Ecto neural progenitor cell (in vitro differentiated cells): Measurements from ENCODE around the gene HOXC9.

ENCODE experiments used
- DNase-seq: peaks from one replicate; pipeline ENCODE4 v3.0.0-alpha.2; 2018; ENCODE audit warnings: low spot score

HOXC9 gene

DNA sequence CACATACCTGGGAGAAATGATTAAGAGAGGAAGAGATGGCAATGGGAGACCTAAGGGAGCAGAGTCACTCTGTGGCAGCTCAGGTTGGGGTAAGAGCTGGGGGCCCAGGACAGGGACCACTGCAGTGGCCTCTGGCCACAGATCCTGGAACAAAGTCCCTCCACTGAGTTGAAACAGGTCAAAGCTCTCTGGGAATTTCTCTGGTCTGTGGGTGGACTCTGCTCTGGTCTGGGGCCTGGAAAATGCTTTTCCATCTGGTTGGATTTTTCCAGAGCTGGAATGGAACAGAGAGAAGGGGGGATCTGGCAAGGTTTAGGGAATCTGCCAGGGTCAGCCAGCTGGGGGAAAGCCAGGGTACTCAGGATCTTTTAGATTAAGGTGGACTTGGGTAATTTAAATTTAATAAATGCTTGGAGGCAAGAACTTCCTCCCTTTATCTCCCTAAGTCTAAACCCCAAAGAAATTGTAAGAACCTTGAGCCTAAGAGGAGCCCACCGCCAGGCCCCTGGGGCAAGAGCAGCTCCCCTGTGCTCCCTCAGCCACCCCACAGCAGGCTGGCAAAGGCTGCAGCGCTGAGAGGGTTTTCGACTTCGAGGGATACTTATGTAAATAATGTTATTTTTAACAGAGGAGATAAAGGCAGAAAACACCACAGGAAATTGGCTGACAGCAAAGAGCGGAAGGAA lies 11.3 kb upstream of the HOXC9 start:
- DNase-seq, result no peak

- DNase-seq, result no peak
Measured at GRCh38 chr12:53989227-53990113, 10.5 kb upstream of the HOXC9 start.

- DNase-seq, result no peak
Measured at GRCh38 chr12:53990311-53991076, 9.5 kb upstream of the HOXC9 start.

- DNase-seq, result no peak
Measured at GRCh38 chr12:53991077-53991460, 8.9 kb upstream of the HOXC9 start.

GRCh38 chr12:53992377-53992889 lies 7.5 kb upstream of the HOXC9 start:
- no peak for DNase-seq

- DNase-seq, result no peak
Measured at GRCh38 chr12:53993162-53994008, 6.6 kb upstream of the HOXC9 start.

- no peak for DNase-seq
Measured at GRCh38 chr12:53994009-53994263, 6.0 kb upstream of the HOXC9 start.

GRCh38 chr12:53994264-53995001 lies 5.5 kb upstream of the HOXC9 start:
- no peak for DNase-seq

DNA sequence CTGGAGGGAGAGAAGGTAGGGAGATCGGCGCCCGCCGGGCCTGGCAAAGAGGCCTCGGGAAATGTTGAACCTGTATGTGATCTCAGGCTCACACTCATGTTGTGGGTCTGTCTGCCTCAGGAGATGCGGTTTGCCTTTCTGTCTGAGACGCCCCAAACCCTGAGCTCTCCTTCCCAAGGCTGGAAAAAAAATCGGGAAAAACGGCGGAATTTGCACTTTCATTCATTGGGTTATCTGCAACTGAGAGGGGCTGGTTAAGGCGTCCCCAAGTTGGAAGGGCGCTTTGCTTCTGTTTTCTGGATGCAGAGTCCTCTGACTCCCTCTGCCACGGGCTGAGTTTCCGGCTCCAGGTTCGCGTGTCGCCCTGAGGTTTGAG lies 5.0 kb upstream of the HOXC9 start:
- DNase-seq, result no peak

DNA sequence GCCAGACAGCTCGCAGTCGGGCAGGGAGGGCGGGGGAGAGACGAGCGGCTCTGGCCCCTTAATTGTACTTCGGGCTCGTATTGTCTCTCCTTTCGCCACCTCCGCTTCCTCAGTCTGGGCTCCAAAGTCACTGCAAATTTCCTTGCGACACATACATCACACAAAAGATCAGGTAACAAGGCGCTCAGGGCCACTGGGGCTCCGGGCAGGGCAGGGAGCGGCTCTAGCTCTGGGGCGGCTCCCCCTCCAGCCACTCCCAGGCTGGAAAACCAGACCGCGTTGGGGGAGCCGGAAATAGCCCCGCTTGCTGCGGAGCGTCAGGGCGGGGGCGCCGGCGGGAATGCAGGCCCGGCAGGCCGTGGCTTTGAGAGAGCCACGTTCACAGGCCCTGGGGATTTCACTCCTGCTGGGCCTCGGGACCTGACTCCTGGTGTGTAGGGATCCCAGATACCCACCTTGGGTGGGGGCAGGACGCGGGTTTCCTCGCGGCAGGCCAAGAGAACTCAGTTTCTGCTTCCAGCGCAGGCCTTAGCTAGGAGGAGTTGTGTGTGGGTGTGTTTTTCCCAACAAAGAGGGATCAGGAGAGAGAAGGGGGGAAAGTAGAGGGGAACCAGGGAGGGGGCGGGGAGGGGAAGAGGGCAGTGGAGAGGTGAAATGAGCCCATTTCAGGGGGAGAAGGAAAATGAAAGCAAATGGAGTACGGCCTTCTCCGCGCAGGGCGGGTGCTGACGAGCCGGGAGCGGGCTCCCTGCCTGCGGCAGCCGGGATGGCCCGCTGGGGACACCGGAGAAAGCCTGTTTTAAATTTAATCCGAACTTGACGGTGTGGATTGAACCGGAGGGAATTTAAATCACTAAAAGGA lies 4.4 kb upstream of the HOXC9 start:
- DNase-seq, result no peak

DNA sequence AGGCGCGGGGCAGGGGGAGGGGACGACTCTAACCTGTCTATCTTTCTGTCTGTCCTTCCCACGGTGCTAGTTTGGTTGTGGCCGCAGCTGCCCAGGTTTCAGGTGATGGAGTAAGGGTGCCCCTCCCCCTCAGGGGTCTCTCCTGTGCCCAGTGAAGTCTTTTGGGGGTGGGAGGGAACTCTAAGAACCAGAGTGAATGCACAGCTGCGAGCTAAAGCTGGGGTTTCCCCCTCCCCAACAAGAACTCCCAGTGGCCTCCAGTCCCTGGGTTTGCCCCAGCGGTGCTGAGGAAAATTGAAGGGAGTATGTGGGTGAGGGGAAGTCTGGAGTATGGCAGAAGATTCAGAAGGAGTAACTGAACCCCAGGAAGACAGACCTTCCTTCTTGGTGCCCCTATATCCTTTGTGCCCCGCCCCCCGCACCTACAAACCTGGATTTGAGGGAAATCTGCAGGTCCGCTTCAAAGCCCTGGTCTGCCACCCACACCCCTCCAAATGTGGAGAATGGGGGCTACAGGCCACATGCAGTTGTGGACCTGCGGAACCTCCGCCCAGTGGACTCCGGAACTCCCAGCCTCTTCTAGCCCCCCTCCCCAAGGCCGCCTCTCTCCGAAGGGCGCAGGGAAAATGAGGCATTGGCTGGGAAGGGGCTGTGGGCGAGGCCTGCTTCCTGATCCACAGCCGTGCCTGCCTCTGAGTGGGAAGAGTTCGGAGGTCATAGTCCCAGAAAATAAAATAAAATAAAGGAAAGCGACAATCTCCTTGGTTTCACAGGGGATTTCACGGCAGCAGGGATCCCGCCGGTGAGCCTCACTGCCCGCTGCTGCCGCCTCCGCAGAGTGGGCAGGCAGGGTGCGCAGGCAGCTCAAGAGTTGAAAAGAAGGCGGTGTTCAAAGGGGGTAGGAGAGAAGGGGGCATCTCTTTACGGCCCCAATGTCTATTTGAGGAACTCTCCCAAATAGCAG lies 3.4 kb upstream of the HOXC9 start:
- DNase-seq, result no peak

- no peak for DNase-seq
Measured at GRCh38 chr12:53997204-53998109, 2.5 kb upstream of the HOXC9 start.

GRCh38 chr12:53998110-53998899 lies 1.7 kb upstream of the HOXC9 start:
- no peak for DNase-seq

- no peak for DNase-seq
Measured at GRCh38 chr12:53998900-53999236, 1.1 kb upstream of the HOXC9 start.

DNA sequence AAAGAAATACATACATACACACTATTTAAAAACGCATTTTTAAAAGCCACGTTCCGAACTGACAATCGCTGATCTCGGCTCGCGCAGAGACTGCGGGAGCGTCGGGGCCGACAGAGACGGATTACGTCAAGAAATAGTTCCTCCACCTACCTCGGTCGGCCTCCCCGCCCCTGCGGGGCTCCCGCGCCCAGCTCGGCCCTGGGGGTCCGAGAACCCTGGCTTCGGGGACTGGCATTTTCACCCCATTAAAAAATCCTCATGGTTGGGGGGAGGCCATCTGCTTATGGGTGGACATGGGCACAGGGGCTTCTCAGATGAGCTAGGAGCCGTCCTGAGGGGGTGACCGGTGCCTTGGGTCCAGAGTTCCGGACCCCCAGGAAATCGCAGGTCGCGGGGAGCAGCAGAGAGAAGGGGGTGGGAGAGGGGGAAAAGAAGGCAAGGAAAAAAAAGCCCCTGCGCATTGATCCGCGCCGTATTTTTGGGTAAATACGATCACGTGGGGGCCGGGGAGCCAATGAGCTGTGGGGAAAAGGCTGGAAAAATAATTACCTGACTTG lies 324 bp upstream of the HOXC9 start:
- DNase-seq, result no peak

GRCh38 chr12:54001283-54002187 lies 1.6 kb downstream of the HOXC9 start:
- DNase-seq, result no peak
